IMR-90 (cell line): ENCODE results near the gene SLC26A1. TPM values are rescaled to one million over a fixed set of nuclear protein-coding genes. Genes with fewer than 3 reads are reported as not detected.

Experiments used
- ATAC-seq: fragments of 200-7000 bp; cut with Tn5 transposase; 2 replicates; pipeline ENCODE4 v1.9.1; 2020; ENCODE audit warnings: low read depth, mild to moderate bottlenecking, moderate library complexity
- BruUV-seq: library from RNA; stranded (reverse); fragments of 400-500 nt; replicated peaks from 2 replicates; lab custom pipeline; 2021; lab: Mats Ljungman, UMichigan
- CTCF ChIA-PET: fragments of 300-600 bp; formaldehyde crosslinking; extraction: SDS; loops from one replicate; lab custom pipeline; 2021; ENCODE audit warnings: antibody characterized with exemption; lab: Yijun Ruan, JAX
- POLR2A ChIA-PET: fragments of 300-600 bp; sonication (Branson Sonifier 250); formaldehyde crosslinking; loops from one replicate; lab custom pipeline; 2022; ENCODE audit warnings: antibody characterized with exemption; ENCODE audit not compliant: unreplicated experiment; lab: Charles Lee
- DNase-seq: peaks from one replicate; pipeline ENCODE4 v3.0.0; 2013
- H2AFZ ChIP-seq: replicated peaks from 2 replicates; pipeline ENCODE3; 2013; ENCODE audit warnings: low read length, mild to moderate bottlenecking; ENCODE audit not compliant: poor library complexity
- H2AK5ac ChIP-seq: 2 replicates; pipeline ENCODE4 v1.6.1; 2013; ENCODE audit warnings: low read depth, low read length, inconsistent platforms
- H2AK9ac ChIP-seq: replicated peaks from 2 replicates; pipeline ENCODE3; 2013; ENCODE audit warnings: mild to moderate bottlenecking, low read depth, low read length, moderate library complexity; ENCODE audit not compliant: poor library complexity
- H2BK120ac ChIP-seq: 2 replicates; pipeline ENCODE4 v1.6.1; 2013; ENCODE audit warnings: low read depth, low read length, inconsistent platforms
- H2BK15ac ChIP-seq: 3 replicates; pipeline ENCODE4 v1.6.1; 2013; ENCODE audit warnings: low read depth, low read length, inconsistent platforms
- H2BK20ac ChIP-seq: 2 replicates; pipeline ENCODE4 v1.6.1; 2013; ENCODE audit warnings: low read depth, mild to moderate bottlenecking, inconsistent platforms, low read length, moderate library complexity
- H2BK5ac ChIP-seq: 2 replicates; pipeline ENCODE4 v1.6.1; 2013; ENCODE audit warnings: mild to moderate bottlenecking, low read depth, low read length, inconsistent platforms; ENCODE audit not compliant: poor library complexity, severe bottlenecking
- H3K14ac ChIP-seq: replicated peaks from 2 replicates; pipeline ENCODE4 v1.6.1; 2013; ENCODE audit warnings: low read depth, low read length, inconsistent platforms
- H3K18ac ChIP-seq: 2 replicates; pipeline ENCODE4 v1.6.1; 2013; ENCODE audit warnings: low read depth, low read length, control low read depth
- H3K23ac ChIP-seq: 2 replicates; pipeline ENCODE4 v1.6.1; 2013; ENCODE audit warnings: low read depth, low read length, inconsistent platforms
- H3K27ac ChIP-seq: 2 replicates; pipeline ENCODE4 v1.5.1; 2013; ENCODE audit warnings: mild to moderate bottlenecking, control low read depth, low read length; ENCODE audit not compliant: insufficient read depth
- H3K27me3 ChIP-seq: 2 replicates; pipeline ENCODE4 v1.6.1; 2013; ENCODE audit warnings: low read length; ENCODE audit not compliant: control insufficient read depth, insufficient read depth
- H3K36me3 ChIP-seq: 2 replicates; pipeline ENCODE4 v1.6.1; 2013; ENCODE audit warnings: low read length, mixed read lengths; ENCODE audit not compliant: control insufficient read depth, insufficient read depth
- H3K4ac ChIP-seq: 2 replicates; pipeline ENCODE4 v1.6.1; 2013; ENCODE audit warnings: low read depth, low read length, inconsistent platforms
- H3K4me1 ChIP-seq: 2 replicates; pipeline ENCODE4 v1.6.1; 2013; ENCODE audit warnings: low read length, mixed read lengths; ENCODE audit not compliant: control insufficient read depth, insufficient read depth
- H3K4me2 ChIP-seq: 2 replicates; pipeline ENCODE4 v1.6.1; 2013; ENCODE audit warnings: low read depth, mild to moderate bottlenecking, control low read depth, low read length, moderate library complexity
- H3K4me3 ChIP-seq: 2 replicates; pipeline ENCODE4 v1.5.1; 2013; ENCODE audit warnings: low read depth, mild to moderate bottlenecking, control low read depth, low read length, moderate library complexity; ENCODE audit not compliant: insufficient read depth
- H3K56ac ChIP-seq: 2 replicates; pipeline ENCODE4 v1.6.1; 2013; ENCODE audit warnings: low read length, inconsistent platforms; ENCODE audit not compliant: insufficient read depth; ENCODE audit errors: extremely low read depth
- H3K79me1 ChIP-seq, 2 experiments: 2 replicates each; pipeline ENCODE4 v1.6.1; 2013; ENCODE audit warnings: low read length in 2 of 2, inconsistent platforms in 1 of 2, low read depth in 1 of 2
- H3K9ac ChIP-seq: 2 replicates; pipeline ENCODE4 v1.6.1; 2013; ENCODE audit warnings: low read depth, low read length, control low read depth
- H3K9me1 ChIP-seq: 2 replicates; pipeline ENCODE4 v1.6.1; 2013; ENCODE audit warnings: low read length, inconsistent platforms; ENCODE audit not compliant: insufficient read depth
- H3K9me3 ChIP-seq: 2 replicates; pipeline ENCODE4 v1.6.1; 2013; ENCODE audit warnings: low read length; ENCODE audit not compliant: control insufficient read depth, insufficient read depth
- H4K20me1 ChIP-seq: 2 replicates; pipeline ENCODE4 v1.6.1; 2013; ENCODE audit warnings: low read length, inconsistent platforms; ENCODE audit not compliant: insufficient read depth
- H4K5ac ChIP-seq: 2 replicates; pipeline ENCODE4 v1.6.1; 2013; ENCODE audit warnings: mild to moderate bottlenecking, low read depth, low read length, control low read depth
- H4K8ac ChIP-seq, 2 experiments: 2 replicates each; pipeline ENCODE4 v1.6.1; 2013; ENCODE audit warnings: low read depth in 2 of 2, low read length in 2 of 2, control low read depth in 1 of 2, inconsistent platforms in 1 of 2
- H4K91ac ChIP-seq: 2 replicates; pipeline ENCODE4 v1.6.1; 2013; ENCODE audit warnings: low read depth, low read length, inconsistent platforms; ENCODE audit not compliant: insufficient read depth
- BHLHE40 ChIP-seq: fragments of 150-350 bp; IDR thresholded peaks from 2 replicates; pipeline ENCODE4 v1.6.1; 2016; ENCODE audit warnings: mild to moderate bottlenecking, low read depth, low read length
- CEBPB ChIP-seq: IDR thresholded peaks from 2 replicates; pipeline ENCODE4 v1.6.1; 2012; ENCODE audit warnings: low read depth, low read length, improper control_type of control experiment
- FOS ChIP-seq: fragments of 150-350 bp; IDR thresholded peaks from 2 replicates; pipeline ENCODE4 v1.6.1; 2016; ENCODE audit warnings: low read depth, low read length
- MAFK ChIP-seq: IDR thresholded peaks from 2 replicates; pipeline ENCODE4 v1.6.1; 2012; ENCODE audit warnings: low read depth, low read length, improper control_type of control experiment
- MAZ ChIP-seq: IDR thresholded peaks from 2 replicates; pipeline ENCODE4 v1.6.1; 2012; ENCODE audit warnings: low read depth, mild to moderate bottlenecking, low read length, improper control_type of control experiment, moderate library complexity, borderline replicate concordance
- MXI1 ChIP-seq: IDR thresholded peaks from 2 replicates; pipeline ENCODE4 v1.6.1; 2012; ENCODE audit warnings: low read depth, mild to moderate bottlenecking, low read length, moderate library complexity, borderline replicate concordance
- NFE2L2 ChIP-seq: fragments of 150-350 bp; IDR thresholded peaks from 2 replicates; pipeline ENCODE4 v1.6.1; 2016; ENCODE audit warnings: low read depth, mild to moderate bottlenecking, low read length
- RAD21 ChIP-seq: IDR thresholded peaks from 2 replicates; pipeline ENCODE4 v1.6.1; 2012; ENCODE audit warnings: low read length, improper control_type of control experiment
- RCOR1 ChIP-seq: IDR thresholded peaks from 2 replicates; pipeline ENCODE4 v1.6.1; 2012; ENCODE audit warnings: mild to moderate bottlenecking, low read length, improper control_type of control experiment; ENCODE audit not compliant: insufficient replicate concordance
- RFX5 ChIP-seq: IDR thresholded peaks from 2 replicates; pipeline ENCODE4 v1.8.0; 2012; ENCODE audit warnings: low read depth, mild to moderate bottlenecking, low read length, moderate library complexity
- SMC3 ChIP-seq: fragments of 150-350 bp; IDR thresholded peaks from 2 replicates; pipeline ENCODE4 v1.6.1; 2016; ENCODE audit warnings: low read depth, mild to moderate bottlenecking, antibody characterized with exemption, low read length, moderate library complexity
- WGBS, 2 experiments: methylation state at CpG; one replicate each; pipeline versions ENCODE4 v1.1.5 to v1.1.7; 2013; ENCODE audit warnings: missing lambda C conversion rate in 2 of 2; ENCODE audit not compliant: insufficient read length in 1 of 2; ENCODE audit errors: extremely low coverage in 2 of 2; 5-methylcytosine and 5-hydroxymethylcytosine counted together
- dilution Hi-C: fragments of 300-500 bp; cut with HindIII; formaldehyde crosslinking; loops from one replicate; pipeline ENCODE4 v1.14.3; 2018; ENCODE audit warnings: low sequenced_read_pairs; ENCODE audit not compliant: unreplicated experiment
- in situ Hi-C: fragments of 300-500 bp; cut with MboI; formaldehyde crosslinking; loops from 3 replicates; pipeline ENCODE4 v1.14.3; 2019; ENCODE audit warnings: low sequenced_read_pairs, inconsistent platforms, mixed read lengths
- intact Hi-C: fragments of 100-400 bp; cut with micrococcal nuclease; formaldehyde crosslinking; loops from 2 replicates; pipeline ENCODE4 v1.10.0; 2022
- polyA plus RNA-seq, 3 experiments: library from polyadenylated mRNA; depleted of rRNA; stranded (reverse); fragments of >200 nt; gene quantifications; 2 replicates each; pipeline ENCODE4 v1.2.3, GENCODE V29; 2012; ENCODE audit warnings: low replicate concordance in 1 of 3
- total RNA-seq: library from RNA; depleted of rRNA; stranded (reverse); fragments of >200 nt; gene quantifications from 2 replicates; pipeline ENCODE4 v1.2.3, GENCODE V29; 2012
- TF ChIP-seq, protein P1 (sequence below): fragments of 150-350 bp; IDR thresholded peaks from 2 replicates; pipeline ENCODE4 v1.6.1; 2017; ENCODE audit warnings: mild to moderate bottlenecking, antibody characterized with exemption, low read length, low read depth
- TF ChIP-seq, protein P2 (sequence below): fragments of 150-350 bp; IDR thresholded peaks from 2 replicates; pipeline ENCODE4 v1.6.1; 2016; ENCODE audit warnings: low read depth, mild to moderate bottlenecking, low read length, moderate library complexity, borderline replicate concordance

Gene SLC26A1
- total and polyA plus RNA-seq, 2 of the 4 experiments (the other 2 are of a cell fraction) = 0.09 TPM; not detected in 1

DNA sequence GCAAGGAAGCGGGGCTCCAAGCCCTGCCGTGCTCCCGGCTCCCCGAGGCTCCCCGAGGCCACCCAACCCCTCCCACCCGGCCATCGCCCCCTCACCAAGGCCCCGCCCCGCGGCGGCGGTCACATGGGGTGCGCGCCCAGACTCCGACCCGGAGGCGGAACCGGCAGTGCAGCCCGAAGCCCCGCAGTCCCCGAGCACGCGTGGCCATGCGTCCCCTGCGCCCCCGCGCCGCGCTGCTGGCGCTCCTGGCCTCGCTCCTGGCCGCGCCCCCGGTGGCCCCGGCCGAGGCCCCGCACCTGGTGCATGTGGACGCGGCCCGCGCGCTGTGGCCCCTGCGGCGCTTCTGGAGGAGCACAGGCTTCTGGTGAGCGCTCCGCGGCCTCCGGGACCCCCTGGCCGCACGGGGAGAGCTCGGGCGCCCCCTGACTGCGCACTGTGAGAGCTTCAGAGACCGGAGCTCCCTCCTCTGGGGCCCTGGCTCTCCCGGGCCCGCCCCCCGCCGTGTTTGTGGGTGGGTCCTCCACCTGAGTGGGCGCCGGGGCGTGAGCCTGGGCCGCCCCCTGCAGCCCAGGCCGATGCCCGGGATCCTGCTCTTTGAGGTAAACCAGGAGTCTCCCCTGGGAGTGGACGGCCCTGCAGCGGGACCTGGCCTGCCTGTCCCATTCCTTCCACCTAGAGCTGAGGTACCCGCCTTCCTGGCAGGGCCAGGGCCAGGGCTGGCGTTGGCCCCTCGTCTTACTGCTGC, 6.2 kb downstream of the SLC26A1 start, which contains the start of gene IDUA (continued):
- TF ChIP-seq MXI1 (peak; percentile 68), NFE2L2 (no peak), RAD21 (peak; percentile 46; the same call in 1 of the 2 replicates)

DNA sequence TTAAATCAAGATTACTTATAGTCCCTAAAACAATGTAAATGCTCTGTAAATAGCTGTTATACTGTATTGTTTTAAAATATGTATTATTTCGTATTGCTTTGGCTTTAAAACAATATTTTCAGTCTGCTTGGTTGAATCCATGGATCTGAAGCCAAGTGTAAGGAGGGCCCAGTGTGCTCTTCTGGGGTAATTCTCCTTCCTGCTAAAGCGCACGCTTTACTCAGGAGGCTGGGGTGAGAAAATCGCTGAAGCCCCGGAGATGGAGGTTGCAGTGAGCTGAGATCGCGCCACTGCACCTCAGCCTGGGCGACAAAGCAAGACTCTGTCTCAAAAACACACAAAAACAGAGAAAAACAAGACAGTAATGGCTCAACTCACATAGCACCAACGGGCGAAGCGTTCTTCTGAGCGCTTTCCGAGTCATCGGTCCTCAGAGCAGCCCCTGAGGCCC, 6.8 kb downstream of the SLC26A1 start:
- peak overlapping the region; percentile 34 to 86 for H4K8ac ChIP-seq
- H3K36me3 ChIP-seq = peaks cover 9% of the 10 kb centered on the region; the same call in 1 of the 2 replicates
- H3K9me1 ChIP-seq = no peaks in the 10 kb centered on the region; the same call in 1 of the 2 replicates
- peak overlapping the region; percentile 94 for H3K23ac ChIP-seq
- intact Hi-C loops = no loop called here
- peak overlapping the region; percentile 91 for H3K18ac ChIP-seq
- H3K4me3 ChIP-seq = peak overlapping the region; percentile 93
- in situ Hi-C loops = no loop called here
- H2AK9ac ChIP-seq = peak overlapping the region; percentile 69
- no peak for TF ChIP-seq MAFK
- no peak for TF ChIP-seq CEBPB
- no peak for TF ChIP-seq SMC3
- TF ChIP-seq FOS = no peak
- no peak for TF ChIP-seq RAD21
- TF ChIP-seq, protein P1, sequence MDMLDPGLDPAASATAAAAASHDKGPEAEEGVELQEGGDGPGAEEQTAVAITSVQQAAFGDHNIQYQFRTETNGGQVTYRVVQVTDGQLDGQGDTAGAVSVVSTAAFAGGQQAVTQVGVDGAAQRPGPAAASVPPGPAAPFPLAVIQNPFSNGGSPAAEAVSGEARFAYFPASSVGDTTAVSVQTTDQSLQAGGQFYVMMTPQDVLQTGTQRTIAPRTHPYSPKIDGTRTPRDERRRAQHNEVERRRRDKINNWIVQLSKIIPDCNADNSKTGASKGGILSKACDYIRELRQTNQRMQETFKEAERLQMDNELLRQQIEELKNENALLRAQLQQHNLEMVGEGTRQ = no peak
- no peak for TF ChIP-seq RCOR1
- no peak for TF ChIP-seq RFX5
- TF ChIP-seq BHLHE40 = no peak
- TF ChIP-seq, protein P2, sequence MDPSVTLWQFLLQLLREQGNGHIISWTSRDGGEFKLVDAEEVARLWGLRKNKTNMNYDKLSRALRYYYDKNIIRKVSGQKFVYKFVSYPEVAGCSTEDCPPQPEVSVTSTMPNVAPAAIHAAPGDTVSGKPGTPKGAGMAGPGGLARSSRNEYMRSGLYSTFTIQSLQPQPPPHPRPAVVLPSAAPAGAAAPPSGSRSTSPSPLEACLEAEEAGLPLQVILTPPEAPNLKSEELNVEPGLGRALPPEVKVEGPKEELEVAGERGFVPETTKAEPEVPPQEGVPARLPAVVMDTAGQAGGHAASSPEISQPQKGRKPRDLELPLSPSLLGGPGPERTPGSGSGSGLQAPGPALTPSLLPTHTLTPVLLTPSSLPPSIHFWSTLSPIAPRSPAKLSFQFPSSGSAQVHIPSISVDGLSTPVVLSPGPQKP = no peak
- no peak for TF ChIP-seq MAZ
- H3K27ac ChIP-seq = peak overlapping the region; percentile 81
- peak overlapping the region; percentile 20 for H3K4ac ChIP-seq
- peak overlapping the region; percentile 91 for H4K5ac ChIP-seq
- no peaks in the 10 kb centered on the region; the same call in 1 of the 2 replicates for H4K20me1 ChIP-seq
- H2BK5ac ChIP-seq = peak overlapping the region; percentile 82
- H2BK20ac ChIP-seq = no peak overlapping the region
- no peak overlapping the region for H2BK120ac ChIP-seq
- dilution Hi-C loops = no loop called here
- 0% methylated on average over 3 of the region's 14 CpGs; no CpG with 5 or more reads in 1 of the 2 experiments for WGBS, 2 experiments
- H3K4me1 ChIP-seq = peaks cover 7% of the 10 kb centered on the region; the same call in 1 of the 2 replicates
- BruUV-seq = no TSS peak
- H3K14ac ChIP-seq = peak overlapping the region; percentile 93
- ChIA-PET CTCF (no interaction called here), POLR2A (interaction anchor here (0.5 to 0.6 kb wide), 2 partner anchors 18 to 141 kb away, joined by 3 read pairs; no protein-coding TSS in a partner anchor)
- peak overlapping the region; percentile 42; the same call in 1 of the 2 replicates for H3K56ac ChIP-seq
- peak overlapping the region; percentile 96 for H2AFZ ChIP-seq
- no peak overlapping the region; the same call in 2 of the 3 replicates for H2BK15ac ChIP-seq
- ATAC-seq (peak; percentile 24), DNase-seq (no peak)
- H3K27me3 ChIP-seq = no peaks in the 10 kb centered on the region
- H4K91ac ChIP-seq = peak overlapping the region; percentile 72
- H3K4me2 ChIP-seq = peak overlapping the region; percentile 94
- H3K9me3 ChIP-seq = no peaks in the 10 kb centered on the region
- H3K9ac ChIP-seq = peak overlapping the region; percentile 94
- peak overlapping the region; percentile 48; the same call in 1 of the 2 replicates for H2AK5ac ChIP-seq
- peaks cover 5 to 34% of the 10 kb centered on the region in 2 experiments; a peak in 1 of 4 replicates for H3K79me1 ChIP-seq
